SU-DHL-6 (cell line): ENCODE results near the gene NOTCH2.

Source experiments
- H2AFZ ChIP-seq: fragments of 200-600 bp; sonication (generic); 2 replicates; pipeline ENCODE4 v1.6.1; 2014; ENCODE audit warnings: low read depth, mild to moderate bottlenecking, moderate library complexity, mixed read lengths, antibody characterized with exemption, low read length; ENCODE audit not compliant: severe bottlenecking
- H3F3A ChIP-seq: fragments of 200-600 bp; shearing (Covaris generic); 2 replicates; pipeline ENCODE4 v1.6.0; 2016; ENCODE audit warnings: antibody characterized with exemption, mild to moderate bottlenecking; ENCODE audit not compliant: insufficient read depth
- H3K27ac ChIP-seq: fragments of 200-600 bp; sonication (generic); 2 replicates; pipeline ENCODE4 v1.5.1; 2016; ENCODE audit warnings: low read depth, mild to moderate bottlenecking, low read length, moderate library complexity, mixed read lengths
- H3K27me3 ChIP-seq: fragments of 200-600 bp; sonication (generic), shearing (Covaris generic); 2 replicates; pipeline ENCODE4 v1.6.0; 2014; ENCODE audit warnings: mild to moderate bottlenecking, low read length
- H3K36me3 ChIP-seq: fragments of 200-600 bp; sonication (generic); 2 replicates; pipeline ENCODE4 v1.6.1; 2014; ENCODE audit warnings: mild to moderate bottlenecking, low read length, mixed read lengths
- H3K4me2 ChIP-seq: fragments of 300-600, 200-600 bp; shearing (Covaris generic), sonication (generic); 2 replicates; pipeline ENCODE4 v1.6.0; 2014; ENCODE audit warnings: low read length, low read depth, mild to moderate bottlenecking; ENCODE audit not compliant: poor library complexity, severe bottlenecking
- H3K4me3 ChIP-seq: fragments of 200-600 bp; sonication (generic); 2 replicates; pipeline ENCODE4 v1.5.1; 2014; ENCODE audit warnings: antibody characterized with exemption, low read length, mild to moderate bottlenecking, mixed read lengths; ENCODE audit not compliant: insufficient read depth, poor library complexity, severe bottlenecking
- H3K79me2 ChIP-seq: fragments of 200-600 bp; sonication (generic); 2 replicates; pipeline ENCODE4 v1.6.1; 2014; ENCODE audit warnings: mild to moderate bottlenecking, low read length, moderate library complexity; ENCODE audit not compliant: insufficient read depth
- H3K9ac ChIP-seq: fragments of 200-600 bp; sonication (generic); 2 replicates; pipeline ENCODE4 v1.7.0; 2014; ENCODE audit warnings: mild to moderate bottlenecking, low read length
- H3K9me2 ChIP-seq: fragments of 200-600 bp; sonication (generic); replicated peaks from 2 replicates; pipeline ENCODE4 v1.6.1; 2014; ENCODE audit warnings: low read length; ENCODE audit not compliant: insufficient read depth
- H3K9me3 ChIP-seq: fragments of 200-600 bp; sonication (generic); 2 replicates; pipeline ENCODE4 v1.6.1; 2014; ENCODE audit warnings: low read length, mixed read lengths; ENCODE audit not compliant: insufficient read depth
- H4K20me1 ChIP-seq: fragments of 200-600 bp; sonication (generic); 2 replicates; pipeline ENCODE4 v1.6.1; 2014; ENCODE audit warnings: low read depth, mild to moderate bottlenecking, antibody characterized with exemption, low read length, moderate library complexity, mixed read lengths
- CTCF ChIP-seq: fragments of 200-600 bp; sonication (generic); IDR thresholded peaks from one replicate; pipeline ENCODE4 v1.5.1; 2017; ENCODE audit warnings: antibody characterized with exemption, mild to moderate bottlenecking, low read length, moderate library complexity; ENCODE audit not compliant: insufficient read depth, poor library complexity, severe bottlenecking
- EZH2phosphoT487 ChIP-seq: fragments of 200-600 bp; sonication (generic), shearing (Covaris generic); conservative IDR thresholded peaks from 2 replicates; pipeline ENCODE4 v1.6.1; 2018; ENCODE audit warnings: mild to moderate bottlenecking, antibody characterized with exemption, low read length, moderate library complexity, mixed read lengths

NOTCH2 gene

GRCh38 chr1:119948342-119949214 is 120.9 kb downstream of the NOTCH2 start:
- no peaks in the 10 kb centered on the region for H3K9me3 ChIP-seq
- H3K9me2 ChIP-seq: no peaks in the 10 kb centered on the region
- no peak overlapping the region for H2AFZ ChIP-seq
- no peak overlapping the region for H3K4me2 ChIP-seq
- H3F3A ChIP-seq: no peaks in the 10 kb centered on the region
- H3K27ac ChIP-seq: no peak overlapping the region
- H3K27me3 ChIP-seq: no peaks in the 10 kb centered on the region
- no peak overlapping the region for H3K9ac ChIP-seq
- no peak overlapping the region for H3K4me3 ChIP-seq
- TF ChIP-seq EZH2phosphoT487: no peak
- peak; percentile 86 for TF ChIP-seq CTCF
- no peaks in the 10 kb centered on the region for H3K79me2 ChIP-seq
- no peaks in the 10 kb centered on the region for H4K20me1 ChIP-seq
- no peaks in the 10 kb centered on the region for H3K36me3 ChIP-seq

GRCh38 chr1:119947468-119947867 is 122.0 kb downstream of the NOTCH2 start:
- no peak overlapping the region for H3K27ac ChIP-seq

GRCh38 chr1:119946724-119947123 is 122.7 kb downstream of the NOTCH2 start:
- H3K36me3 ChIP-seq: no peaks in the 10 kb centered on the region
- no peaks in the 10 kb centered on the region for H3K9me2 ChIP-seq
- no peak overlapping the region for H3K9ac ChIP-seq
- H3K4me3 ChIP-seq: no peak overlapping the region
- no peaks in the 10 kb centered on the region for H4K20me1 ChIP-seq
- H3K9me3 ChIP-seq: no peaks in the 10 kb centered on the region
- TF ChIP-seq CTCF (no peak), EZH2phosphoT487 (no peak)
- no peak overlapping the region for H2AFZ ChIP-seq
- H3K79me2 ChIP-seq: no peaks in the 10 kb centered on the region
- H3F3A ChIP-seq: no peaks in the 10 kb centered on the region
- H3K4me2 ChIP-seq: no peak overlapping the region
- H3K27ac ChIP-seq: no peak overlapping the region
- no peaks in the 10 kb centered on the region for H3K27me3 ChIP-seq

More at GRCh38 chr1:119947468-119947867, 122.0 kb downstream of the NOTCH2 start:
- Histone ChIP-seq H3K4me2 (no peak overlapping the region), H3F3A (no peaks in the 10 kb centered on the region), H3K27me3 (no peaks in the 10 kb centered on the region), H3K9ac (no peak overlapping the region), H3K79me2 (no peaks in the 10 kb centered on the region), H3K36me3 (no peaks in the 10 kb centered on the region), H2AFZ (no peak overlapping the region), H4K20me1 (no peaks in the 10 kb centered on the region), H3K9me2 (no peaks in the 10 kb centered on the region), H3K4me3 (no peak overlapping the region), H3K9me3 (no peaks in the 10 kb centered on the region)
- no peak for TF ChIP-seq CTCF
- no peak for TF ChIP-seq EZH2phosphoT487
